ENCODE measurements around the gene TMEM273. TPM values are rescaled to one million over a fixed set of nuclear protein-coding genes. Genes with fewer than 3 reads are reported as not detected.

Gene TMEM273
- total and polyA plus RNA-seq, 10 of the 15 experiments (the other 5 are each of a cell fraction or from before 2014, with no cell fraction given): 10.3 to 46.3 (median 26.4) TPM

DNA sequence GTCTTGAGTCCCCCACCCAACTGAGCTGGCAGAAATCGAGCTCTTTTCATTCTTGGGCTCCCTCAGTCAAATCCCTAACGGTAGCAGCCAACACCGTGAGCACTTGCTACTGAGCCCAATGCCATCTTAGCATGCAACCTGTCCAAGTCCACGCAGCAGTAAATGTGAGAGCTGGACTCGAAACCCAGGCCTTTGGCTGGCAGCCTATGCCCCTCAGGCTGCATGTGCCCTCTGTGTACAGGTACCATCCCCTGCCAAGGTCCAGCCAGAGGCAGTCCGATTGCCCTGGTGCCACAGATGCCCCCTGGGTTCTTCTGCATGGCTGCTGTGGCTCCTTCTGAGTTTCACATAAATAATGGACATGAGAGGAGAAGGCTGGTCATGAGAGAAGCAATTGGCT is 1.2 kb upstream of the TMEM273 start:
- no peaks in the 10 kb centered on the region for H3K27me3 ChIP-seq (replicated peaks in 1 of 2; ENCODE audit: control insufficient read depth in 2 of 2, insufficient read depth in 2 of 2, low read length in 1 of 2)
- no peaks in the 10 kb centered on the region; the same call in 2 of the 3 replicates for H3K9me3 ChIP-seq (replicated peaks; ENCODE audit: control insufficient read depth, insufficient read depth, low read length)
- RAD21 ChIA-PET (ENCODE audit: unreplicated experiment): interaction anchor here (1.1 to 2.9 kb wide), 3 partner anchors 10 to 533 kb away, joined by 3 to 12 read pairs (median 3); no protein-coding TSS in a partner anchor
- H3K4me1 ChIP-seq (ENCODE audit: control insufficient read depth, insufficient read depth, low read length): peaks cover 32% of the 10 kb centered on the region
- H3K79me2 ChIP-seq (ENCODE audit: control insufficient read depth, insufficient read depth, low read length): no peaks in the 10 kb centered on the region; the same call in 1 of the 2 replicates
- no peaks in the 10 kb centered on the region for H4K20me1 ChIP-seq (ENCODE audit: control insufficient read depth, insufficient read depth)
- H3K27ac ChIP-seq (ENCODE audit: control insufficient read depth, insufficient read depth): peak overlapping the region; percentile 71; the same call in 1 of the 2 replicates
- H3K9ac ChIP-seq (ENCODE audit: control insufficient read depth, insufficient read depth, low read length): no peak overlapping the region; the same call in 1 of the 2 replicates
- intact Hi-C loops (cut with micrococcal nuclease; ENCODE audit: unreplicated experiment) (loop anchor here (10.0 kb wide), 1 partner anchor 505 kb away; the partner anchor contains the start of gene WDFY4), in situ Hi-C loops (cut with MboI) (loop anchor here (25.0 kb wide), 1 partner anchor 1448 kb away; no protein-coding TSS in a partner anchor)
- no peak overlapping the region for H2AFZ ChIP-seq (ENCODE audit: control insufficient read depth, low read depth, low read length)
- H3K36me3 ChIP-seq (ENCODE audit: control insufficient read depth in 2 of 2, insufficient read depth in 2 of 2, low read length in 1 of 2): no peaks in the 10 kb centered on the region
- SMC1A ChIA-PET (ENCODE audit: uncharacterized antibody, unreplicated experiment): interaction anchor here (0.9 to 4.4 kb wide), 7 partner anchors 11 to 322 kb away, joined by 3 to 30 read pairs (median 4); no protein-coding TSS in a partner anchor
- no peak for DNase-seq (ENCODE audit: low read depth, low spot score)
- POLR2A ChIA-PET: interaction anchor here (1.3 to 5.0 kb wide), 4 partner anchors 11 to 136 kb away, joined by 4 to 38 read pairs (median 8); no protein-coding TSS in a partner anchor
- CTCF ChIA-PET: interaction anchor here (0.5 to 1.5 kb wide), 6 partner anchors 11 to 28 kb away, joined by 3 to 6 read pairs (median 4); no protein-coding TSS in a partner anchor
- peak overlapping the region; percentile 66; the same call in 1 of the 2 replicates for H3K4me3 ChIP-seq
- ATAC-seq: no peak
- TF ChIP-seq CBFB (IDR thresholded peaks at IDR 0.05; ENCODE audit: low read depth) (no peak), BACH1 (IDR thresholded peaks at IDR 0.05; ENCODE audit: borderline replicate concordance) (no peak), ZSCAN29 (IDR thresholded peaks at IDR 0.05) (no peak), MEF2A (IDR thresholded peaks at IDR 0.05; ENCODE audit: insufficient read depth, low read depth, low read length) (no peak)
- TF ChIP-seq, protein P1, sequence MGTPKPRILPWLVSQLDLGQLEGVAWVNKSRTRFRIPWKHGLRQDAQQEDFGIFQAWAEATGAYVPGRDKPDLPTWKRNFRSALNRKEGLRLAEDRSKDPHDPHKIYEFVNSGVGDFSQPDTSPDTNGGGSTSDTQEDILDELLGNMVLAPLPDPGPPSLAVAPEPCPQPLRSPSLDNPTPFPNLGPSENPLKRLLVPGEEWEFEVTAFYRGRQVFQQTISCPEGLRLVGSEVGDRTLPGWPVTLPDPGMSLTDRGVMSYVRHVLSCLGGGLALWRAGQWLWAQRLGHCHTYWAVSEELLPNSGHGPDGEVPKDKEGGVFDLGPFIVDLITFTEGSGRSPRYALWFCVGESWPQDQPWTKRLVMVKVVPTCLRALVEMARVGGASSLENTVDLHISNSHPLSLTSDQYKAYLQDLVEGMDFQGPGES (IDR thresholded peaks at IDR 0.05): no peak
- WGBS (ENCODE audit: insufficient coverage, insufficient replicate concordance, low lambda C conversion rate, missing lambda C conversion rate): 89% methylated on average over 6 of the region's 6 CpGs
- H3K4me2 ChIP-seq (ENCODE audit: control insufficient read depth, insufficient read depth): peak overlapping the region; percentile 97
- FAIRE-seq: no peak
- BruUV-seq (replicated peaks): no TSS peak

Data from GM12878 (cell line).